Breast epithelium (tissue), 4 donors: Measurements from ENCODE around the gene FANCC. TPM values are rescaled to one million over a fixed set of nuclear protein-coding genes. Genes with fewer than 3 reads are reported as not detected.

Experiments
- DNase-seq, 2 donors: peaks; one replicate each; pipeline ENCODE4 v3.0.0-alpha.2; 2019; ENCODE audit warnings: low spot score in 2 of 2
- H3K27ac ChIP-seq, 2 donors: fragments of 200-600 bp; sonication (generic) in 1 of 2; one replicate each; pipeline ENCODE4 v1.5.1; 2016 to 2019; ENCODE audit warnings: mild to moderate bottlenecking in 1 of 2
- H3K27me3 ChIP-seq, 2 donors: fragments of 200-600 bp; sonication (generic) in 1 of 2; one replicate each; pipeline versions ENCODE4 v1.5.1 to v1.6.0; 2017 to 2019; ENCODE audit warnings: control low read depth in 1 of 2, mild to moderate bottlenecking in 1 of 2
- H3K36me3 ChIP-seq: fragments of 200-600 bp; one replicate; pipeline ENCODE4 v1.5.1; 2019
- H3K4me1 ChIP-seq, 2 donors: fragments of 200-600 bp; sonication (generic); one replicate each; pipeline ENCODE4 v1.5.1; 2016 to 2019; ENCODE audit warnings: control low read depth in 1 of 2
- H3K4me3 ChIP-seq, 3 donors: fragments of 200-600 bp; sonication (generic); 1 replicate in 2 of 3; 2 replicates in 1 of 3; pipeline ENCODE4 v1.5.1; 2016 to 2019; ENCODE audit warnings: mild to moderate bottlenecking in 3 of 3, moderate library complexity in 2 of 3
- H3K9me3 ChIP-seq, 2 donors: fragments of 200-600 bp; sonication (generic) in 1 of 2; one replicate each; pipeline ENCODE4 v1.5.1; 2016 to 2019; ENCODE audit warnings: control low read depth in 1 of 2
- CTCF ChIP-seq, 3 donors: fragments of 450-650 bp; IDR thresholded peaks; one replicate each; pipeline ENCODE4 v1.5.1; 2016 to 2017; ENCODE audit warnings: antibody characterized with exemption in 3 of 3, mild to moderate bottlenecking in 3 of 3, moderate library complexity in 3 of 3
- POLR2A ChIP-seq: fragments of 450-650 bp; IDR thresholded peaks from one replicate; pipeline ENCODE4 v1.6.1; 2016; ENCODE audit warnings: antibody characterized with exemption, mild to moderate bottlenecking, moderate library complexity
- POLR2AphosphoS5 ChIP-seq, 3 donors: sonication (generic); formaldehyde crosslinking; IDR thresholded peaks; one replicate each; pipeline ENCODE4 v1.6.1; 2017; ENCODE audit warnings: antibody characterized with exemption in 3 of 3
- intact Hi-C: fragments of 100-400 bp; cut with DNase I; formaldehyde crosslinking; loops from one replicate; pipeline ENCODE4 v1.15.1; 2023; ENCODE audit warnings: low total_unique reads
- total RNA-seq, 3 donors: library from RNA; depleted of rRNA; stranded (reverse); fragments of >200 nt; gene quantifications; one replicate each; pipeline ENCODE4 v1.1.0, GENCODE V29; 2016

FANCC gene
- total RNA-seq, 3 donors from 2014 or later = 4.2 to 11.4 (median 9.2) TPM

GRCh38 chr9:95237336-95237735, 80.2 kb downstream of the FANCC start:
- intact Hi-C loops = no loop called here
- Histone ChIP-seq H3K4me3 (no peak overlapping the region), H3K36me3 (no peaks in the 10 kb centered on the region), H3K27ac (no peak overlapping the region), H3K4me1 (no peaks in the 10 kb centered on the region), H3K9me3 (no peaks in the 10 kb centered on the region), H3K27me3 (no peaks in the 10 kb centered on the region)
- TF ChIP-seq POLR2AphosphoS5 (IDR thresholded peaks at IDR 0.05) (no peak), CTCF (IDR thresholded peaks at IDR 0.05) (no peak), POLR2A (no peak)
- DNase-seq = no peak

GRCh38 chr9:95230046-95230445, 87.5 kb downstream of the FANCC start:
- Histone ChIP-seq H3K36me3 (no peaks in the 10 kb centered on the region), H3K4me1 (no peaks in the 10 kb centered on the region), H3K9me3 (no peaks in the 10 kb centered on the region), H3K4me3 (no peak overlapping the region), H3K27ac (no peak overlapping the region), H3K27me3 (no peaks in the 10 kb centered on the region)
- TF ChIP-seq POLR2AphosphoS5 (IDR thresholded peaks at IDR 0.05) (no peak), CTCF (IDR thresholded peaks at IDR 0.05) (no peak), POLR2A (no peak)
- DNase-seq = no peak
- intact Hi-C loops = no loop called here

- H3K27ac ChIP-seq = no peak overlapping the region
- no peaks in the 10 kb centered on the region for H3K36me3 ChIP-seq
- TF ChIP-seq POLR2A = no peak
- no peak for TF ChIP-seq POLR2AphosphoS5 (IDR thresholded peaks at IDR 0.05)
- no peak for TF ChIP-seq CTCF (IDR thresholded peaks at IDR 0.05)
- no peaks in the 10 kb centered on the region for H3K27me3 ChIP-seq
- no peaks in the 10 kb centered on the region for H3K9me3 ChIP-seq
- no peak overlapping the region for H3K4me3 ChIP-seq
- no peaks in the 10 kb centered on the region for H3K4me1 ChIP-seq
- no peak for DNase-seq
- intact Hi-C loops = no loop called here
These were observed 88.1 kb downstream of the FANCC start for GRCh38 chr9:95229230-95229915.

- H3K27ac ChIP-seq = no peak overlapping the region
- H3K4me1 ChIP-seq = no peaks in the 10 kb centered on the region
- no peak for TF ChIP-seq POLR2AphosphoS5 (IDR thresholded peaks at IDR 0.05)
- no peak for TF ChIP-seq CTCF (IDR thresholded peaks at IDR 0.05)
- TF ChIP-seq POLR2A = no peak
- no peak for DNase-seq
- H3K27me3 ChIP-seq = no peaks in the 10 kb centered on the region
- H3K4me3 ChIP-seq = no peak overlapping the region
- intact Hi-C loops = no loop called here
- no peaks in the 10 kb centered on the region for H3K36me3 ChIP-seq
- no peaks in the 10 kb centered on the region for H3K9me3 ChIP-seq
These were observed 90.6 kb downstream of the FANCC start for GRCh38 chr9:95226921-95227320.

GRCh38 chr9:95225726-95226106, 91.8 kb downstream of the FANCC start:
- Histone ChIP-seq H3K4me1 (no peaks in the 10 kb centered on the region), H3K9me3 (no peaks in the 10 kb centered on the region), H3K27ac (no peak overlapping the region), H3K27me3 (no peaks in the 10 kb centered on the region), H3K4me3 (no peak overlapping the region), H3K36me3 (no peaks in the 10 kb centered on the region)
- no peak for DNase-seq
- intact Hi-C loops = no loop called here
- TF ChIP-seq POLR2AphosphoS5 (IDR thresholded peaks at IDR 0.05) (no peak), CTCF (IDR thresholded peaks at IDR 0.05) (no peak), POLR2A (no peak)
